GM12878 (cell line): ENCODE results near the gene HSPB1. TPM values are rescaled to one million over a fixed set of nuclear protein-coding genes. Genes with fewer than 3 reads are reported as not detected.

Experiments
- ATAC-seq: fragments of 200-7000 bp; cut with Tn5 transposase; 3 replicates; pipeline ENCODE4 v1.9.1; 2020; ENCODE audit warnings: mild to moderate bottlenecking, moderate library complexity
- BruUV-seq: library from RNA; stranded (reverse); fragments of 400-500 nt; replicated peaks from 2 replicates; lab custom pipeline; 2021; lab: Mats Ljungman, UMichigan
- CTCF ChIA-PET: fragments of 300-600 bp; sonication (Branson Sonifier 250); formaldehyde crosslinking; extraction: SDS; loops from one replicate; lab custom pipeline; 2021; ENCODE audit warnings: inconsistent platforms; lab: Yijun Ruan, JAX
- POLR2A ChIA-PET: fragments of 350-600 bp; formaldehyde crosslinking; extraction: SDS; loops from one replicate; lab custom pipeline; 2021; ENCODE audit warnings: inconsistent platforms; lab: Charles Lee
- RAD21 ChIA-PET: fragments of 300-600 bp; sonication (Branson Sonifier 250); formaldehyde crosslinking; loops from one replicate; lab custom pipeline; 2023; ENCODE audit warnings: antibody characterized with exemption; ENCODE audit not compliant: unreplicated experiment; lab: Charles Lee
- SMC1A ChIA-PET: fragments of 300-600 bp; sonication (Branson Sonifier 250); formaldehyde crosslinking; loops from one replicate; lab custom pipeline; 2023; ENCODE audit not compliant: unreplicated experiment, uncharacterized antibody; lab: Charles Lee
- DNase-seq: peaks from one replicate; pipeline ENCODE4 v3.0.0-alpha.2; 2011; ENCODE audit warnings: low read depth, low spot score
- FAIRE-seq: peaks from 3 replicates; lab custom pipeline; 2011; peaks lifted over from hg19 to GRCh38; lab: Jason Lieb, UNC
- H2AFZ ChIP-seq: 2 replicates; pipeline ENCODE4 v1.6.0; 2011; ENCODE audit warnings: low read depth, low read length, control low read depth; ENCODE audit not compliant: control insufficient read depth
- H3K27ac ChIP-seq: 2 replicates; pipeline ENCODE4 v1.5.1; 2011; ENCODE audit warnings: control low read depth; ENCODE audit not compliant: control insufficient read depth, insufficient read depth
- H3K27me3 ChIP-seq, 2 experiments: replicated peaks in 1 of 2; 2 replicates each; pipeline versions ENCODE4 v1.6.0 to v1.6.1; 2011; ENCODE audit warnings: low read length in 1 of 2; ENCODE audit not compliant: control insufficient read depth in 2 of 2, insufficient read depth in 2 of 2
- H3K36me3 ChIP-seq, 2 experiments: 2 replicates each; pipeline ENCODE4 v1.5.1; 2011; ENCODE audit warnings: low read length in 1 of 2; ENCODE audit not compliant: control insufficient read depth in 2 of 2, insufficient read depth in 2 of 2
- H3K4me1 ChIP-seq: 2 replicates; pipeline ENCODE4 v1.6.1; 2011; ENCODE audit warnings: mild to moderate bottlenecking, low read length, moderate library complexity, mixed read lengths; ENCODE audit not compliant: control insufficient read depth, insufficient read depth
- H3K4me2 ChIP-seq: 2 replicates; pipeline ENCODE4 v1.6.0; 2011; ENCODE audit warnings: control low read depth; ENCODE audit not compliant: control insufficient read depth, insufficient read depth
- H3K4me3 ChIP-seq: fragments of 200-600 bp; sonication (generic); 2 replicates; pipeline ENCODE4 v1.5.1; 2016
- H3K79me2 ChIP-seq: 2 replicates; pipeline ENCODE4 v1.6.0; 2011; ENCODE audit warnings: low read length; ENCODE audit not compliant: control insufficient read depth, insufficient read depth
- H3K9ac ChIP-seq: 2 replicates; pipeline ENCODE4 v1.8.0; 2011; ENCODE audit warnings: low read length, control low read depth, mixed read lengths; ENCODE audit not compliant: control insufficient read depth, insufficient read depth
- H3K9me3 ChIP-seq: replicated peaks from 3 replicates; pipeline ENCODE4 v1.5.1; 2011; ENCODE audit warnings: mild to moderate bottlenecking, low read length; ENCODE audit not compliant: control insufficient read depth, insufficient read depth
- H4K20me1 ChIP-seq: 2 replicates; pipeline ENCODE4 v1.6.0; 2011; ENCODE audit not compliant: control insufficient read depth, insufficient read depth
- ATF3 ChIP-seq: IDR thresholded peaks from 2 replicates; pipeline ENCODE4 v1.6.1; 2011; ENCODE audit warnings: low read depth, mild to moderate bottlenecking, low read length, moderate library complexity, borderline replicate concordance; ENCODE audit errors: extremely low read depth
- CTCF ChIP-seq, 3 experiments: IDR thresholded peaks in 2 of 3; conservative IDR thresholded peaks in 1 of 3; 2 replicates each; pipeline ENCODE4 v1.5.1; 2011; ENCODE audit warnings: low read depth in 3 of 3, low read length in 3 of 3, mild to moderate bottlenecking in 3 of 3, control low read depth in 2 of 3, moderate library complexity in 2 of 3, inconsistent platforms in 1 of 3, mixed read lengths in 1 of 3; ENCODE audit not compliant: control insufficient read depth in 2 of 3, insufficient read depth in 1 of 3; ENCODE audit errors: extremely low read depth in 1 of 3
- GABPA ChIP-seq: IDR thresholded peaks from 2 replicates; pipeline ENCODE4 v1.6.1; 2014; ENCODE audit warnings: antibody characterized with exemption, low read depth, mild to moderate bottlenecking, inconsistent platforms
- HSF1 ChIP-seq: fragments of 150-350 bp; IDR thresholded peaks from 2 replicates; pipeline ENCODE4 v1.6.1; 2014; ENCODE audit warnings: mild to moderate bottlenecking, low read depth, low read length
- IKZF1 ChIP-seq: fragments of 450-650 bp; conservative IDR thresholded peaks from 2 replicates; pipeline ENCODE4 v1.6.1; 2017; ENCODE audit warnings: antibody characterized with exemption, mild to moderate bottlenecking
- MEF2B ChIP-seq: fragments of 450-650 bp; IDR thresholded peaks from 2 replicates; pipeline ENCODE4 v1.6.1; 2018; ENCODE audit warnings: mild to moderate bottlenecking, moderate library complexity; ENCODE audit not compliant: partially characterized antibody, poor library complexity, severe bottlenecking
- NBN ChIP-seq: fragments of 450-650 bp; IDR thresholded peaks from 2 replicates; pipeline ENCODE4 v1.6.1; 2016
- NR2F1 ChIP-seq: fragments of 450-650 bp; conservative IDR thresholded peaks from 2 replicates; pipeline ENCODE4 v1.6.1; 2017; ENCODE audit warnings: mild to moderate bottlenecking
- PBX3 ChIP-seq: IDR thresholded peaks from 2 replicates; pipeline ENCODE4 v1.6.1; 2011; ENCODE audit warnings: mild to moderate bottlenecking, low read depth, low read length, moderate library complexity; ENCODE audit not compliant: insufficient replicate concordance
- PKNOX1 ChIP-seq: fragments of 450-650 bp; IDR thresholded peaks from 2 replicates; pipeline ENCODE4 v1.6.1; 2016; ENCODE audit warnings: mild to moderate bottlenecking
- POU2F2 ChIP-seq: IDR thresholded peaks from 3 replicates; pipeline ENCODE4 v1.6.1; 2011; ENCODE audit warnings: low read depth, mild to moderate bottlenecking, low read length, borderline replicate concordance
- RAD51 ChIP-seq: fragments of 450-650 bp; IDR thresholded peaks from 2 replicates; pipeline ENCODE4 v1.6.1; 2016; ENCODE audit warnings: moderate library complexity, mild to moderate bottlenecking, inconsistent platforms
- SMARCA5 ChIP-seq: fragments of 450-650 bp; IDR thresholded peaks from 2 replicates; pipeline ENCODE4 v1.6.1; 2017; ENCODE audit warnings: mild to moderate bottlenecking
- STAT1 ChIP-seq: fragments of 450-650 bp; conservative IDR thresholded peaks from 2 replicates; pipeline ENCODE4 v1.6.1; 2014; ENCODE audit warnings: antibody characterized with exemption, mild to moderate bottlenecking
- TARDBP ChIP-seq: IDR thresholded peaks from 2 replicates; pipeline ENCODE4 v1.6.1; 2016; ENCODE audit warnings: borderline replicate concordance
- TCF7 ChIP-seq: IDR thresholded peaks from 2 replicates; pipeline ENCODE4 v1.6.1; 2014; ENCODE audit warnings: antibody characterized with exemption, borderline replicate concordance
- ZZZ3 ChIP-seq: IDR thresholded peaks from 2 replicates; pipeline ENCODE4 v1.6.1; 2011; ENCODE audit warnings: low read depth; ENCODE audit not compliant: control insufficient read depth, insufficient read length
- WGBS: methylation state at CpG from one replicate; pipeline ENCODE4 v1.1.6; 2016; ENCODE audit warnings: low lambda C conversion rate; ENCODE audit not compliant: insufficient replicate concordance, insufficient coverage; ENCODE audit errors: missing lambda C conversion rate; 5-methylcytosine and 5-hydroxymethylcytosine counted together
- in situ Hi-C: fragments of 300-500 bp; cut with MboI; formaldehyde crosslinking; loops from 9 replicates; pipeline ENCODE4 v1.14.3; 2018; ENCODE audit warnings: mixed read lengths
- intact Hi-C: fragments of 100-400 bp; cut with micrococcal nuclease; formaldehyde crosslinking; loops from one replicate; pipeline ENCODE4 v1.14.2; 2022; ENCODE audit not compliant: unreplicated experiment
- polyA plus RNA-seq, 11 experiments: library from polyadenylated mRNA; depleted of rRNA in 4 of 11; unstranded in 6 of 11; stranded (reverse) in 5 of 11; fragments of >200 nt; fragmentation: Nextera tagmentation in 4 of 11; fragmentation: Illumina TruSeq in 1 of 11; extraction: Ambion mirVana in 4 of 11; extraction: Trizol in 1 of 11; gene quantifications; 1 replicate in 1 of 11; 2 replicates in 10 of 11; pipeline versions ENCODE4 v1.2.1 to v1.2.3, GENCODE V29; 2011 to 2016; ENCODE audit warnings: inconsistent platforms in 2 of 11, missing spikeins in 2 of 11, low read depth in 1 of 11
- total RNA-seq, 4 experiments: library from RNA; depleted of rRNA in 3 of 4; stranded (reverse); fragments of >200 nt in 3 of 4; fragmentation: Illumina TruSeq in 1 of 4; extraction: Trizol in 1 of 4; gene quantifications; 2 replicates each; pipeline versions ENCODE4 v1.2.1 to v1.2.3, GENCODE V29; 2013 to 2021

Gene HSPB1
- total and polyA plus RNA-seq, 10 of the 15 experiments (the other 5 are each of a cell fraction or from before 2014, with no cell fraction given): 13.7 to 297 (median 62.0) TPM

GRCh38 chr7:76294344-76295024 lies 8.0 kb upstream of the HSPB1 start:
- Histone ChIP-seq H3K36me3 (no peaks in the 10 kb centered on the region), H3K4me2 (no peak overlapping the region), H3K79me2 (no peaks in the 10 kb centered on the region), H2AFZ (no peak overlapping the region), H3K27ac (no peak overlapping the region), H3K4me1 (peaks cover 6% of the 10 kb centered on the region), H3K9me3 (no peaks in the 10 kb centered on the region), H3K4me3 (no peak overlapping the region), H4K20me1 (no peaks in the 10 kb centered on the region), H3K27me3 (no peaks in the 10 kb centered on the region), H3K9ac (no peak overlapping the region)
- POLR2A ChIA-PET: interaction anchor here (0.6 to 1.5 kb wide), 4 partner anchors 15 to 140 kb away, joined by 3 to 9 read pairs (median 4); no protein-coding TSS in a partner anchor
- ATAC-seq: peak; percentile 75
- RAD21 ChIA-PET: interaction anchor here (1.1 to 1.5 kb wide), 2 partner anchors 19 to 21 kb away, joined by 3 to 6 read pairs; no protein-coding TSS in a partner anchor
- CTCF ChIA-PET: interaction anchor here (12.9 kb wide), 1 partner anchor 21 kb away, joined by 229 read pairs; no protein-coding TSS in a partner anchor
- intact Hi-C loops: no loop called here
- no peak for DNase-seq
- SMC1A ChIA-PET: interaction anchor here (2.2 to 2.6 kb wide), 2 partner anchors 20 to 23 kb away, joined by 11 to 16 read pairs; no protein-coding TSS in a partner anchor
- BruUV-seq: no TSS peak
- in situ Hi-C loops: no loop called here
- no peak for FAIRE-seq
- 43% methylated on average over 19 of the region's 20 CpGs for WGBS
- no peak for TF ChIP-seq ZZZ3
- TF ChIP-seq TARDBP: no peak
- TF ChIP-seq HSF1: peak; percentile 98
- no peak for TF ChIP-seq NBN
- TF ChIP-seq MEF2B: peak; percentile 69
- TF ChIP-seq ATF3: no peak
- TF ChIP-seq GABPA: no peak
- no peak for TF ChIP-seq TCF7
- no peak for TF ChIP-seq STAT1
- peak; percentile 85 for TF ChIP-seq PKNOX1
- no peak for TF ChIP-seq POU2F2
- TF ChIP-seq RAD51: no peak
- TF ChIP-seq SMARCA5: no peak
- TF ChIP-seq IKZF1: 0 out of 2 replicates have a peak, but pooled peaks have one; percentile 18
- TF ChIP-seq NR2F1: 0 out of 2 replicates have a peak, but pooled peaks have one; percentile 18
- TF ChIP-seq PBX3: peak; percentile 51
- TF ChIP-seq CTCF (IDR thresholded peaks at IDR 0.05 in 2 of 3, conservative IDR thresholded peaks at IDR 0.05 in 1 of 3; ENCODE audit: control insufficient read depth in 2 of 3, extremely low read depth in 1 of 3, insufficient read depth in 1 of 3, low read depth in 3 of 3, low read length in 3 of 3): peak in 2 of 3 experiments; percentile 10 to 15; a peak in 1 of 6 replicates
